H1 (cell line): ENCODE measurements around the gene E2F1. TPM values are rescaled to one million over a fixed set of nuclear protein-coding genes. Genes with fewer than 3 reads are reported as not detected.

ENCODE experiments used
- ASH2L ChIP-seq: fragments of 200-600, 300-600 bp; sonication (generic); IDR thresholded peaks from one replicate; pipeline ENCODE4 v1.7.1; 2017; ENCODE audit warnings: low read length
- CBX5 ChIP-seq: fragments of 300-800, 300-1000 bp; sonication (generic); IDR thresholded peaks from 2 replicates; pipeline ENCODE4 v1.7.1; 2016; ENCODE audit warnings: antibody characterized with exemption, low read length, low read depth
- CHD7 ChIP-seq: fragments of 300-600 bp; sonication (generic); IDR thresholded peaks from 2 replicates; pipeline ENCODE4 v1.7.1; 2012; ENCODE audit warnings: low read length, moderate library complexity, mild to moderate bottlenecking, inconsistent platforms; ENCODE audit not compliant: insufficient replicate concordance
- FOSL1 ChIP-seq: IDR thresholded peaks from 2 replicates; pipeline ENCODE4 v1.6.1; 2011; ENCODE audit warnings: mild to moderate bottlenecking, low read depth, low read length, moderate library complexity; ENCODE audit not compliant: insufficient read depth
- HDAC2 ChIP-seq, 2 experiments: fragments of 300-600 bp in 1 of 2; sonication (generic) in 1 of 2; IDR thresholded peaks; 2 replicates each; pipeline ENCODE4 v1.6.1; 2011 to 2012; ENCODE audit warnings: low read depth in 2 of 2, low read length in 2 of 2, mild to moderate bottlenecking in 2 of 2, moderate library complexity in 2 of 2, borderline replicate concordance in 1 of 2, inconsistent platforms in 1 of 2
- KDM4A ChIP-seq: IDR thresholded peaks from one replicate; pipeline ENCODE4 v1.7.1; 2012; ENCODE audit warnings: low read depth, mild to moderate bottlenecking, moderate library complexity, low read length, inconsistent platforms; ENCODE audit not compliant: severe bottlenecking
- USF2 ChIP-seq: IDR thresholded peaks from 2 replicates; pipeline ENCODE4 v1.6.1; 2011; ENCODE audit warnings: low read length, improper control_type of control experiment
- ZNF274 ChIP-seq: IDR thresholded peaks from 2 replicates; pipeline ENCODE4 v1.7.0; 2012; ENCODE audit warnings: low read length, borderline replicate concordance; ENCODE audit errors: extremely low read depth
- polyA plus RNA-seq, 7 experiments: library from polyadenylated mRNA; depleted of rRNA in 3 of 7; stranded (reverse) in 5 of 7; unstranded in 2 of 7; fragments of >200 nt in 5 of 7; fragments of 200-250 nt in 2 of 7; gene quantifications; 1 replicate in 5 of 7; 2 replicates in 1 of 7; 4 replicates in 1 of 7; pipeline versions ENCODE4 v1.2.1 to v1.2.3, GENCODE V29; 2011 to 2013; ENCODE audit warnings: missing spikeins in 2 of 7, mixed read lengths in 2 of 7
- total RNA-seq: library from RNA; stranded (reverse); fragmentation: NEBNext Ultra II Directional; extraction: Animal tissue kit (Norgen Biotek cat#: 25700); gene quantifications from 2 replicates; pipeline ENCODE4 v1.2.1, GENCODE V29; 2021

Gene E2F1
- total and polyA plus RNA-seq, 2 of the 8 experiments (the other 6 are each of a cell fraction or from before 2014, with no cell fraction given), result 33.4 to 35.8 TPM

GRCh38 chr20:33713865-33714367 is 27.7 kb upstream of the E2F1 start (continued):
- TF ChIP-seq CHD7 (no peak), HDAC2 (IDR thresholded peaks at IDR 0.05; ENCODE audit: borderline replicate concordance in 1 of 2, low read depth in 2 of 2, low read length in 2 of 2) (no peak), ZNF274 (no peak), FOSL1 (no peak), ASH2L (no peak), CBX5 (no peak), USF2 (no peak), KDM4A (no peak)
